GM21423 (cell line): ENCODE results near the gene TMEM106B.
A peak's percentile ranks its signal among the peaks of the same experiment; 100 is the strongest.

Experiments used
- ATAC-seq: cut with Tn5 transposase; IDR thresholded peaks from one replicate; pipeline ENCODE4 v1.9.1; 2021; ENCODE audit warnings: mild to moderate bottlenecking, moderate library complexity; ENCODE audit not compliant: unreplicated experiment

TMEM106B gene

GRCh38 chr7:12226756-12227155 lies 15.7 kb downstream of the TMEM106B start:
- ATAC-seq = no peak

DNA sequence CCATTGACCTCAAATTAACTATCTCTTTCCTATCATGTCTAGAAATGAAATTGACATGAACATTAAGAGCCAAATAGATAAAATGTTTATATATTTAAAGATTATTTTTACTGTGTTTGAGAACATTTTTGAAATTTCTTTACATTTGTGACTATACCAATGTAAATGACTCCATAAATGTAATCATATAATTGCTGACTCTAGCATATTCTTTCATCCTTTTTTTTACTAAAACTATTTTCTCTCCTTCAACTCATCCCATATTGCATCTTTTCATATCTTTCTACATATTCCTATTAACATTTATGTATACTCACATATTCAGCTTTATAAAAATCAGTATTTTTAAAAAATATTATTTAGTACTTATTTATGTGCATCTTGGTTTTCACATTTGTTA lies 16.9 kb downstream of the TMEM106B start:
- no peak for ATAC-seq

DNA sequence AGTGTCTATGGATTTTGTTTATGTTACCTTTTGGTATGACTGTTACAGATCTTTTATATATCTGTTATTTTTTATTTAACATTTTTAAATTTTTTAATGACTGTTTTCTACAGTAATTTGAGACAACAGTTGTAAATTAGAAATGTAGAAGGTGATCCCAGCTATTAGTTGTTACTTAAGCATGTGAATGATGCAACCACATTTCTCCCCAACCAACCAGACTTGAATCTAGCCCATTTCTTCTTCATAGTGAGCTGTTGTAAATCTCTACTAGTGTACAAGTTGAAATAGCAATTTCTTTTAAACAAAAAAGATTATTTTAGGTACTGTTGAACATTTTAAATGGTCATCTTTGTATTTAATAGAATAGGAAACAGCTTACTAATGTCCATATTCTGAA lies 18.0 kb downstream of the TMEM106B start:
- ATAC-seq = no peak

GRCh38 chr7:12231097-12231496 lies 20.0 kb downstream of the TMEM106B start:
- no peak for ATAC-seq

DNA sequence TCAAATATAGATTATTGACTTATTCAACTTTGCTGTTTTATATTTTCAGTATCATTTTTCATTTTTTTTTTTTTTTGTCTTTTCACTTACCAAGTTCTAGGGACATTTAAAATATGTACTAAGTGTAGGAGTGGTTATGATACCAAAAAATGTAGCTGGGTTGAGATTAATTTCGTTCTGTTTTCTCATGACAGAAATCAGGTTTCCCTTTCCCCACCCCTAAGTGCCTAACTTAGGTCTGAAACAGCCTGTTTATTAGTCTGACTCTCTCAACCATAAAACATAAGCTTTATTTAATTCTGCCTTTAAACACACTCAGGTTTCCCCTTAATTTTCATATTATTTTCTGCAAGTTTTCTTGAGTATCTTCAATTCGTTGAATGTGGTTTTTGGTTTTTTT lies 22.1 kb downstream of the TMEM106B start:
- ATAC-seq = no peak

DNA sequence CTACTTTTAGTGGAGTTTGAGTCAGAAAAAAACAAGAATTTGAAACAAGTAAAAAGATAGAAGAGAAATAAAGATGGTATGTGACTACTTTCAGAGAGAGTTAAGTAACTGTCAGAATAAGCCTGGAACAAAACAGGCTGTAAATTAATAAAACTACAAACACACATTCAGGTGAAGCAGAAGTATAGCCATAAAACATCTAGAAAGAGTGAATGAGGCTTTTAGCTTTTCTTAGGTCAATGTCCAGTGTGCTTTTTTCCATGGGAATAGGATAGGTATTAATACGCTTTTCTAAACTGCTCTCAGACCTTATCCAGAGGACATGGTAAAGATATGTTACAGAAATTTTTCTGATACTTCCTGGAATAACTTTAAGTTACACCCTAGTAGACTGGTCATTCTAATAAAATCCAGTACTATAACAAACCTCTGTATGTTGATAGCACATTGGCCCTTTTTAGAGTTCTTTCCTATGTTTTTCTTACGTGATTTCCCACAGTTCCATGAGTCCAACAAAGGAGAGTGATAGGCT lies 23.3 kb downstream of the TMEM106B start:
- no peak for ATAC-seq

- ATAC-seq = no peak
These were observed 24.9 kb downstream of the TMEM106B start for GRCh38 chr7:12235970-12236369.

DNA sequence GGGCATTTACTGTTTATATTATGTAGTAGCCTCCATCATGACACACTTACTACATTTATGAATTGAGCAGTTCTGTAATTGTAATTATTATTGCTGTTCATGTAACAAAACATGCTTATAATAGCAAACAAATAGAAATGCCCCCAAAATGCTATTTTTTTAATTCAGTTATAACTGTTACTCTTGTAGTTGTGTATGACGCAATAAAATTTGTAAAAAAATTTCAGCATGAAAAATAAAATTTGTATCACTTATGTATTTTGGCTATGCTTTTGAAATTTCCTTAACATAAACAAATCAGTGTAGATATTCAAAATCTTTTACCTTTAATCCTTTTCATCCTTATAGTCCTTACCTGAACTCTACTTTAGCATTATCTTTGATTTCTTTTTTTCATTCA lies 25.9 kb downstream of the TMEM106B start:
- no peak for ATAC-seq

DNA sequence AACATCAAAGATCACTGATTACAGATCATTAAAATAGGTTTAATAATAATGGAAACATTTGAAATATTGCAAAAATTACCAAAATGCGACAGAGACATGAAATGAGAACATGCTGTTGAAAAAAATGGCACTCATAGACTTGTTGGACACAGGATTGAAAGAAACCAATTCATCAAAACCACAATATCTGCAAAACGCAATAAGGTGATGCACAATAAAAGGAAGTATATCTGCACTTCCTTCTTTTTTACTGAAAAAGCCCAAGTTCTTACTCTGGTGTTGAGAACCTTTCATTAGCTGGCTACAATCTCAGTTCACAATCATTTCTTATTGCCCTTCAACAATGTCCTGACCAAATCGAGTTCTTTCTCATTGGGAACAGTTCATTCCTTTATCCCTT lies 28.7 kb downstream of the TMEM106B start:
- no peak for ATAC-seq

DNA sequence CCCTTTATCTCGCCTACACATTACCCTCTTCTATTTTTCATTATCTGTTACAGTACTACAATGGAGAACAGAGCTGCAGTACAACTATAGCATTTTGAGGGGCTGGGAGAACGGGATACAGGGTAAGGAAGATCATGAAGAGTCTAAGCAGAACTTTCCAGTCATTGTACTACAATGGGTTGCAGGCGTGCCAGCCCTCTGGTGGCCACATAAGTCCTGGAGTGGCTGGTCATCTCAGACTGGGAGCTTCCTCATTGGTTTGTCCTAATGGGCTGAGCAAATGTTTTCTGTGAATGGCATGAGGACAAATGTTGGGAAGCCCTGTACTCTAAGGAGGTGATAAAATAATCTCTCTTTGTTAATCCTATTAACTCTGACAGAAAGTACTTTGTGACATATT lies 33.0 kb downstream of the TMEM106B start:
- ATAC-seq = no peak

DNA sequence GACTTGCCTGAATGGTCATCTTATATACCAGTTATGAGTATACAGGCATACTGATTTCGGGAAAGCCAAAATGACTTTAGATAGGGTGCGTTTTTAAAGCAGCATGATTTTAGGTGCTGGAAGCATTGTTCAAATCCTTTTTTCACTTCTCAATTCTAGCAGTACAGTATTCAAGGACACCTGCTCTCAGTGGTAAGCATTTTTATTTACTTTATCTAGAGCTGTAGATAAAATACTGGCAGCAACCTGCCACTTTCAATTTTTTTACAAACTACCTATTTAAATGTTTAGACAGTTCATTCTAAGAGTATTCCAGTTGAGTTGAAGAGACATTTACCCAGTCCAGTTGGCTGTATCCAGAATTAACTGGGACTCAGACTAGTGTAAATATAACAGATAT lies 33.6 kb downstream of the TMEM106B start:
- no peak for ATAC-seq

DNA sequence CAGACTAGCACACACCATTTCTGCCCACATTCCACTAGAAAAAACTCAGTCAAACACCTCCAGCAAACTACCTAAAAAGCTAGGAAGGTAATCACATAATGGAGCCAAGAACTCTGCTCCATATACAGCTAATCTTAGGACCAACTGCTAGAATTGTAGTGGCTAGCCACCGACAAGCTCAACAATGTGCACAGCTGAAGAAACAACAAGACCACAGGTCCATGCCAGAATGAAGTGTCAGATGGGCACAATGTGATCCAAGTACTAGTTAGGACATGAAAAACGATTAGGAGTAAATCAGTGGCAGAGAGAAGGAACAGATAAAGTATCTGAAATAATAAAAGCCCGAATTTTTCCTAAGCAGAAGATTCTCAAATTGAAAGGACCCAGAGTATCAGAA lies 38.6 kb downstream of the TMEM106B start:
- ATAC-seq = no peak

GRCh38 chr7:12250232-12250631 lies 39.1 kb downstream of the TMEM106B start:
- ATAC-seq = no peak

DNA sequence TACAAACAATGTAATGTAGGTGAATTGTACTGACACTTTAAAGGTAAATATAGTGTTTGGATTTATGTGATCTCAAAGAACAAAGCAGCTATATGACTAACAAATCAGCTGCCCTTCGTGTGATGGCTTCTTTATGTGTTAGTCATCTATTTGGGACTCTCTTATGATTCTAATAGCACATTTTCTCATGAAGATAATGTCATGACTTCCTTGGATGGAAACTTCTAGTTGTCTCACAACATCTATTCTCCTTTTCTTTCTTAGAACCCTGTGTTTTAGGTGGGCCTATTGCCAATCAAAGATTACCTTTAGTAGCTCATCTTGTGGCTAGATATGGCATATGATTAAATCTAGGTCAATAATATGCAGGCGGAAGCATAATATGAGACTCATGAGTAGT lies 45.0 kb downstream of the TMEM106B start:
- no peak for ATAC-seq

DNA sequence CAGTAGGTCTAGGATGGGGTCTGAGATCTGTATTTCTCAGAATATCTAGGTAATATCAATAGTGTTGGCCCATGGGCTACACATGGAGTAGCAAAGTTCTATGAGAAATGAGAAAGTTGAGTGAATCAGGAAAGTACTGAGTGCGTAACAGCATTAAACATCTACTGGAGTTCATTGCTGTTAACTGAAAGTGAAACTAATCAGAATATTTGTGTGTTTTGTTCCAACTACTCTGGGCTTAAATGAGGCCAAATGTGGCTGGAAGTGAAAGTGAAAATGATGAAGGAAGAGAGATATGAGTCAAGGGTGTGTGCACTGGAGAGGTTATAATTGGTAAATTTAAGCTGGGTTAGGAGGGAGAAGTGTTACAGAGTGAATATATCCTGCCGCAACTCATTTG lies 46.5 kb downstream of the TMEM106B start:
- ATAC-seq = peak; percentile 100

DNA sequence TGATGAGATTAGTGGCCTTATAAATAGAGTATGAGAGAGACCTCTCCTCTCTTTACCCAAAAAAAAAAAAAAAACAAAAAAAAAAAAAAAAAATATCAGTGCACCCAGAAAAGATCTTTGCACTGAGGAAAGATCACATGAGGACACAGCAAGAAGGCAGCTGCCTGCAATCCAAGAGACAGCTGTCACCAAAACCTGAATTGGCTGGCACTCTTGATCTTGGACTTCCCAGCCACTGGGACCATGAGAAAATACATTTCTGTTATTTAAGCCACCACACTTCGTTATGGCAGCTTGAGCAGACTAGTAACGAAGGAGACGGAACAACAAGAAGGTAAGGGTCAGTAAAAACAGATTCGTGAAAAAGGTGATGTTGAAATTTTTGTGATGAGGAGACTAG lies 47.0 kb downstream of the TMEM106B start:
- ATAC-seq = no peak

DNA sequence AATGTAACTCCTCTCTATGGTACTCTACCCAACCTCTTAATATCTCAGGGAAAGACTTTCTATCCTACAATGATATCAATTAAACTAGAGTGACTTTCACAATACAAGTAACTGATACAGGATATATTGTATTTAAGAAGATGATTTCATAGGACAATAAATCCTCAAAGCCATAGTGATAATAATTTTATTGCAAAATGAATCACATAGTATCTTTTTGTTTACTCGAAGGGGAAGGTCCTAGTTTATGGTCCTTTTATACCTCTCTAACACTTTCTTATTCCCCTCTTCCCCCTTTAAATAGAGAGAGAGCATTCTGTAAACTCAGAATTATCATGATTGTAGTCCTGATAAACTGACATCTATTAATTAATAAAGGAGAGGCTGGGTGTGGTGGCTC lies 56.4 kb downstream of the TMEM106B start:
- ATAC-seq = no peak

DNA sequence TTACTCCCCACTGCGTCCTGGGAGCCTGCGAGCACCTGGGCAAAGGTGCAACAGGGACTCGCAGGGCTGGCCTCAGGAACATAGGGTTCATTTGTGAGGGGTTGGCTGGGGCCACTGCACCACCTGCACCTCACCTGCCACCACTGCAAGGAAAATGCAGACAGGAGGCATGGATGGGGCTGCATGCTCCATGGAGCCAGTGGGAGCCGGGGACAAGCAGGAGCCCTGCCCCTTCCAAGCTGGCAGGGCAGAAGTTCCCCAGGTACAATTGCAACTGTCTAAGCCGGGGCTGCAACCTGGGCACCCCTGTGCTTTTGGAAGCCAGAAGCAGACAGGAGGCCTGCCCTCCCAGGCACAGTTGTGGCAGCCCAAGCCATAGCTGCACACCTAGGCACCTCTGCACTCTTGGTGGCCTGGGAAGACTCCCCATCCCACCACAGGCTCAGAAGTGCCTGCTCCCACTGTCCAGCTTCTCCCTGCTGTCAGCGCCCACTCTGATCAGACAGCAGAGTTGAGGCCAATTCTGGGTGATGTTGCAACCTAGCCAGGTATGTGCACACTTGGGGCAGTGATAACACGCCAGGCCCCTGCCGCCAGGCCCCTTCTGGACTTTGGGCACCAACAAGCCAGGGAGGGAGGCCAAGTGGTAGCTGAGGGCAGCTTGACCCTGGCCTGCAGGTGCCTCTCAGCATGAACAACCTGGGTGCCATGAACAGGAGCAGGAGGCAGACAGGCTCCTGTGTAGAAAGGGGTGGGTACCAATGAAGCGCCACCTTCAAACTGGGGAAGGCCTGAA lies 58.2 kb downstream of the TMEM106B start:
- ATAC-seq = no peak

- ATAC-seq = no peak
These were observed 69.9 kb downstream of the TMEM106B start for GRCh38 chr7:12281038-12281437.

DNA sequence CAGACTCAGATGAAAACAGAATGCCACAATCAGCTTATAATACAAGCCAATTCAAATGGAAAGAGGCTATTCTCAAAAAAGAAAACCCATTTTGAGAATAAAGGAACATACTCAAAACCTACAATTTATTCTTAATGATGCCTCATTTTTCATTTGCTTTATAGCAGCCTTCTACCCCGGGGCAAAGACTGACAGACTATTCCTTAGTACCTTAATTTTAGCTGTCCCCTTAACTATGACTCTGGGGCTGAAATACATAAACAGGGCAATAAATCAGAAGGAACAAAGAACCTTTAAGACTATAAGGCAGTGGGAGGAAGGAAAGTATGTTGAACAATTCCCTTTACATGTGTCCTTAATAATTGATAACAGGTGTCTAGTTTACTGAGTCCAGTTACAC lies 76.8 kb downstream of the TMEM106B start:
- ATAC-seq = no peak

- no peak for ATAC-seq
These were observed 78.9 kb downstream of the TMEM106B start for GRCh38 chr7:12289996-12290395.

DNA sequence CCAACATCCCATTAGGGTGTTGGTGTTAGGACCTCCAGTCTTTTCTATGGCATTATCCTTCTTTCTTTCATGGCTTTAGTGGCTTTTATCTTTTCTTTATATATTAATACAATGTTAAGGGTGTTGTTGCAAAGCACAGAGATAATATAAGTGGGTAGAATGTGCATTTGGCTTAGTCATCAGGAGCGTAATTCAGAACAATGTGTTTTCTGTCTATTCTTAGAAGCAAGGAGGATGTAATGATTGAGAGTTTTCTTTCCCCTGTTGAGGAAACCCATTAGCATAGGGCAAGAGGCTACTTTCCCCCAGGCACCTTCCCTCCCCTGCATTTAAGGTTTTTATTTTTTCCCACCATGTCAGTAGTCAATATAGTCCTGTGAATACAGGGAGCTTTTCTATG lies 79.7 kb downstream of the TMEM106B start:
- ATAC-seq = no peak

DNA sequence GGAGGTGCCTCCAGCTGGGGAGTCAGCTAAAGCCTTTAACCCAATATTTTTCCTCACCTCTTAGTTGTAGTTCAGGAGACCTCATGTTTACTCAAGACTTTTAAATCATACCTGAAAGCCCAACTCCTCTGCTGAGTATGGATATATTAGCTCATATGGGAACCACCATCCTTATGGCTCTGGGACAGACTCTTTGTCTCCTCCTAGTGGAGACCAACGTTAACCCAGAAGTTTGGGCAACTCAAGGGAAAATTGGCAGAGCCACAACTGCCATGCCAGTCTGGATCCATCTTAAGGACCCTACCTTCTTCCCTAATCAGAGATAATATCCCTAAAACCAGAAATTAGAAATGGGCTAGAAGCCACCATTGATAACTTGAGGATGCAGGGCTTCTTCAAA lies 80.8 kb downstream of the TMEM106B start:
- ATAC-seq = no peak
